HL-60 (cell line): ENCODE data around the gene UGGT2.

Source experiments
- DNase-seq, 2 experiments: peaks; one replicate each; pipeline ENCODE4 v3.0.0-alpha.2; 2010 to 2020; ENCODE audit warnings: low read depth in 1 of 2, low spot score in 1 of 2
- H3K27ac ChIP-seq: fragments of 250-450 bp; sonication (Bioruptor Pico); replicated peaks from 2 replicates; pipeline ENCODE4 v1.5.1; 2020; ENCODE audit warnings: mild to moderate bottlenecking, moderate library complexity
- H3K27me3 ChIP-seq: fragments of 250-450 bp; sonication (Bioruptor Pico); 2 replicates; pipeline ENCODE4 v1.5.1; 2021; ENCODE audit warnings: mild to moderate bottlenecking, moderate library complexity; ENCODE audit not compliant: insufficient read depth, poor library complexity, severe bottlenecking
- H3K4me3 ChIP-seq: replicated peaks from 2 replicates; pipeline ENCODE4 v1.5.1; 2011; ENCODE audit warnings: mild to moderate bottlenecking, control low read depth, low read length; ENCODE audit not compliant: insufficient read depth
- CTCF ChIP-seq: IDR thresholded peaks from one replicate; pipeline ENCODE4 v1.5.1; 2011; ENCODE audit warnings: low read length, control low read depth, inconsistent platforms; ENCODE audit not compliant: insufficient read depth
- GABPA ChIP-seq: IDR thresholded peaks from 2 replicates; pipeline ENCODE4 v1.6.1; 2012; ENCODE audit warnings: low read depth
- POLR2AphosphoS5 ChIP-seq: IDR thresholded peaks from 2 replicates; pipeline ENCODE4 v1.6.1; 2012; ENCODE audit warnings: low read depth
- SPI1 ChIP-seq: IDR thresholded peaks from 2 replicates; pipeline ENCODE4 v1.6.1; 2012; ENCODE audit warnings: low read depth, mild to moderate bottlenecking, borderline replicate concordance
- TF ChIP-seq, protein P1 (sequence below): IDR thresholded peaks from 2 replicates; pipeline ENCODE4 v1.6.1; 2012; ENCODE audit warnings: low read depth; ENCODE audit not compliant: insufficient replicate concordance

The UGGT2 gene

GRCh38 chr13:96033220-96034015 lies 19.8 kb downstream of the UGGT2 start:
- H3K27ac ChIP-seq = no peak overlapping the region
- DNase-seq = no peak
- no peak overlapping the region for H3K4me3 ChIP-seq
- TF ChIP-seq SPI1 (no peak), GABPA (no peak), CTCF (no peak), POLR2AphosphoS5 (no peak)
- TF ChIP-seq, protein P1, sequence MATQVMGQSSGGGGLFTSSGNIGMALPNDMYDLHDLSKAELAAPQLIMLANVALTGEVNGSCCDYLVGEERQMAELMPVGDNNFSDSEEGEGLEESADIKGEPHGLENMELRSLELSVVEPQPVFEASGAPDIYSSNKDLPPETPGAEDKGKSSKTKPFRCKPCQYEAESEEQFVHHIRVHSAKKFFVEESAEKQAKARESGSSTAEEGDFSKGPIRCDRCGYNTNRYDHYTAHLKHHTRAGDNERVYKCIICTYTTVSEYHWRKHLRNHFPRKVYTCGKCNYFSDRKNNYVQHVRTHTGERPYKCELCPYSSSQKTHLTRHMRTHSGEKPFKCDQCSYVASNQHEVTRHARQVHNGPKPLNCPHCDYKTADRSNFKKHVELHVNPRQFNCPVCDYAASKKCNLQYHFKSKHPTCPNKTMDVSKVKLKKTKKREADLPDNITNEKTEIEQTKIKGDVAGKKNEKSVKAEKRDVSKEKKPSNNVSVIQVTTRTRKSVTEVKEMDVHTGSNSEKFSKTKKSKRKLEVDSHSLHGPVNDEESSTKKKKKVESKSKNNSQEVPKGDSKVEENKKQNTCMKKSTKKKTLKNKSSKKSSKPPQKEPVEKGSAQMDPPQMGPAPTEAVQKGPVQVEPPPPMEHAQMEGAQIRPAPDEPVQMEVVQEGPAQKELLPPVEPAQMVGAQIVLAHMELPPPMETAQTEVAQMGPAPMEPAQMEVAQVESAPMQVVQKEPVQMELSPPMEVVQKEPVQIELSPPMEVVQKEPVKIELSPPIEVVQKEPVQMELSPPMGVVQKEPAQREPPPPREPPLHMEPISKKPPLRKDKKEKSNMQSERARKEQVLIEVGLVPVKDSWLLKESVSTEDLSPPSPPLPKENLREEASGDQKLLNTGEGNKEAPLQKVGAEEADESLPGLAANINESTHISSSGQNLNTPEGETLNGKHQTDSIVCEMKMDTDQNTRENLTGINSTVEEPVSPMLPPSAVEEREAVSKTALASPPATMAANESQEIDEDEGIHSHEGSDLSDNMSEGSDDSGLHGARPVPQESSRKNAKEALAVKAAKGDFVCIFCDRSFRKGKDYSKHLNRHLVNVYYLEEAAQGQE = no peak
- H3K27me3 ChIP-seq = no peaks in the 10 kb centered on the region

DNA sequence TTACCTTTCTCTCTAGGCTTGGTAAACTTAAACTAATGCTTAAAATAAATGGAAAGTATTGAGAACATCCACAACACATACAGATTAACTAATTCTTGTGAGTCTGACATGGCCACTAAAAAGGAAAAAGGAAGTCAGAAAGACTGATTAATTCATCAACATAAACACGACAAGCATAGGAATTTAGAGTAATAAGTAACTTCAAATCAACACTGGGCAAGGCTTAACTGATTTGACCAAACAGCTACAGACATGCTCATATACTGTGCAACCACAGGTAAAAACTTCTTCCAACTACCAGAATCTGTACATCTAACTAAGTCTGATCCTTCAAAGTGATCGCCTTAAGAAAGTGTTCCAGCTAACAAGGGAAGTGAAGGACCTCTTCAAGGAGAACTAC lies 20.5 kb downstream of the UGGT2 start:
- Histone ChIP-seq H3K27ac (no peak overlapping the region), H3K4me3 (no peak overlapping the region), H3K27me3 (no peaks in the 10 kb centered on the region)
- DNase-seq = no peak
- no peak for TF ChIP-seq CTCF
- no peak for TF ChIP-seq POLR2AphosphoS5
- no peak for TF ChIP-seq SPI1
- TF ChIP-seq, protein P1 = no peak
- TF ChIP-seq GABPA = no peak

DNA sequence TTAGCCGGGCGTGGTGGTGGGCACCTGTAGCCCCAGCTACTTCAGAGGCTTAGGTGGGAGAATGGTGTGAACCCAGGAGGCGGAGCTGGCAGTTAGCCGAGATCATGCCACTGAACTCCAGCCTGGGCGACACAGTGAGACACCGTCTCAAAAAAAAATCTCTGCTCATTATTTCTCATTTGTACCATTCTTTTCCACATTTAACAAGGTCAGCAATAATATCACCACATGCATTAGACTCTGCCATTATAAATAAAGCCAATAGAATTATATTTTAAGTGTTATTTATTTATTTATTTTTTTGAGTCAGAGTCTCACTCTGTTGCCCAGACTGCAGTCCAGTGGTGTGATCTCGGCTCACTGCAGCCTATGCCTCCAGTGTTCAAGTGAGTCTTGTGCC lies 24.2 kb downstream of the UGGT2 start:
- H3K27ac ChIP-seq = no peak overlapping the region
- TF ChIP-seq POLR2AphosphoS5 (no peak), CTCF (no peak), SPI1 (no peak), GABPA (no peak)
- TF ChIP-seq, protein P1 = no peak
- no peaks in the 10 kb centered on the region for H3K27me3 ChIP-seq
- DNase-seq = no peak
- H3K4me3 ChIP-seq = no peak overlapping the region
